HepG2 (cell line): ENCODE measurements around the gene TESK1. TPM values are rescaled to one million over a fixed set of nuclear protein-coding genes. Genes with fewer than 3 reads are reported as not detected.
"Not testable (repeated sequence)": the region's sequence is repeated elsewhere in the genome, so short reads cannot be mapped to it uniquely, and the experiment has no call there.

Experiments used
- ATAC-seq: fragments of 200-7000 bp; cut with Tn5 transposase; 3 replicates; pipeline ENCODE4 v1.9.1; 2020; ENCODE audit warnings: mild to moderate bottlenecking, moderate library complexity
- BruUV-seq: library from RNA; stranded (reverse); fragments of 400-500 nt; replicated peaks from 2 replicates; lab custom pipeline; 2021; lab: Mats Ljungman, UMichigan
- CTCF ChIA-PET: fragments of 300-600 bp; formaldehyde crosslinking; extraction: SDS; loops from one replicate; lab custom pipeline; 2021; ENCODE audit warnings: low total read pairs, inconsistent platforms, low intra/inter-chr PET ratio; lab: Yijun Ruan, JAX
- POLR2A ChIA-PET: fragments of 350-600 bp; sonication (Branson Sonifier 250); formaldehyde crosslinking; loops from one replicate; lab custom pipeline; 2020; ENCODE audit warnings: antibody characterized with exemption, inconsistent platforms; lab: Yijun Ruan, JAX
- DNase-seq: peaks from one replicate; pipeline ENCODE4 v3.0.0-alpha.2; 2015; ENCODE audit warnings: low spot score
- FAIRE-seq: peaks from 3 replicates; lab custom pipeline; 2011; peaks lifted over from hg19 to GRCh38; lab: Jason Lieb, UNC
- H2AFZ ChIP-seq: one replicate; pipeline ENCODE4 v1.6.1; 2011; ENCODE audit warnings: low read length, inconsistent platforms
- H3K27ac ChIP-seq: fragments of 300-600 bp; 3 replicates; pipeline ENCODE4 v1.8.0; 2011; ENCODE audit warnings: mixed run types, mild to moderate bottlenecking, mixed read lengths, low read length, inconsistent platforms; ENCODE audit not compliant: insufficient read depth; ENCODE audit errors: extremely low read length
- H3K27me3 ChIP-seq, 2 experiments: fragments of 200-600 bp in 1 of 2; 2 replicates in 1 of 2; 3 replicates in 1 of 2; pipeline versions ENCODE4 v1.6.0 to v1.8.0; 2011; ENCODE audit warnings: low read length in 2 of 2, mild to moderate bottlenecking in 2 of 2, moderate library complexity in 2 of 2, inconsistent platforms in 1 of 2; ENCODE audit not compliant: insufficient read depth in 2 of 2, control insufficient read depth in 1 of 2
- H3K36me3 ChIP-seq, 2 experiments: fragments of 200-600 bp in 1 of 2; replicated peaks in 1 of 2; 2 replicates in 1 of 2; 3 replicates in 1 of 2; pipeline versions ENCODE4 v1.5.1 to v1.8.0; 2011; ENCODE audit warnings: low read length in 2 of 2, inconsistent platforms in 1 of 2; ENCODE audit not compliant: insufficient read depth in 2 of 2, control insufficient read depth in 1 of 2
- H3K4me1 ChIP-seq: 2 replicates; pipeline ENCODE4 v1.5.1; 2012; ENCODE audit warnings: low read length, inconsistent platforms; ENCODE audit not compliant: insufficient read depth
- H3K4me2 ChIP-seq: 2 replicates; pipeline ENCODE4 v1.6.0; 2011; ENCODE audit warnings: low read depth, low read length, inconsistent platforms
- H3K4me3 ChIP-seq, 3 experiments: fragments of 200-600 bp in 1 of 3; sonication (generic), shearing (Covaris generic) in 1 of 3; replicated peaks in 1 of 3; 2 replicates each; pipeline ENCODE4 v1.5.1; 2011 to 2016; ENCODE audit warnings: low read length in 3 of 3, inconsistent platforms in 2 of 3, low read depth in 2 of 3, mild to moderate bottlenecking in 2 of 3, control low read depth in 1 of 3, mixed read lengths in 1 of 3; ENCODE audit not compliant: insufficient read depth in 1 of 3
- H3K79me2 ChIP-seq: one replicate; pipeline ENCODE4 v1.6.1; 2011; ENCODE audit warnings: low read length, inconsistent platforms; ENCODE audit not compliant: insufficient read depth
- H3K9ac ChIP-seq: 2 replicates; pipeline ENCODE4 v1.6.0; 2011; ENCODE audit warnings: mild to moderate bottlenecking, low read depth, low read length, inconsistent platforms; ENCODE audit not compliant: insufficient read depth
- H3K9me3 ChIP-seq: 2 replicates; pipeline ENCODE4 v1.5.1; 2012; ENCODE audit warnings: mild to moderate bottlenecking, low read length
- H4K20me1 ChIP-seq: 2 replicates; pipeline ENCODE4 v1.6.0; 2011; ENCODE audit warnings: inconsistent platforms, mild to moderate bottlenecking, low read length, moderate library complexity; ENCODE audit not compliant: insufficient read depth
- MAFF ChIP-seq: IDR thresholded peaks from 2 replicates; pipeline ENCODE4 v1.6.1; 2011; ENCODE audit warnings: low read depth, low read length, improper control_type of control experiment
- MAFK ChIP-seq, 2 experiments: IDR thresholded peaks in 1 of 2; conservative IDR thresholded peaks in 1 of 2; 2 replicates each; pipeline ENCODE4 v1.6.1; 2011; ENCODE audit warnings: improper control_type of control experiment in 2 of 2, low read length in 2 of 2
- MZF1 ChIP-seq: sonication (generic); formaldehyde crosslinking; IDR thresholded peaks from 2 replicates; pipeline ENCODE4 v1.8.1; 2023; ENCODE audit warnings: mild to moderate bottlenecking, missing genetic modification reagents, borderline replicate concordance
- TCF12 ChIP-seq, 2 experiments: fragments of 450-650 bp in 1 of 2; sonication (generic) in 1 of 2; formaldehyde crosslinking in 1 of 2; IDR thresholded peaks; 2 replicates each; pipeline versions ENCODE4 v1.6.1 to v1.8.0; 2017 to 2022; ENCODE audit warnings: antibody characterized with exemption in 1 of 2, mild to moderate bottlenecking in 1 of 2, missing genetic modification reagents in 1 of 2, moderate library complexity in 1 of 2
- WGBS: methylation state at CpG from one replicate; pipeline ENCODE4 v1.1.6; 2017; ENCODE audit warnings: low lambda C conversion rate; 5-methylcytosine and 5-hydroxymethylcytosine counted together
- in situ Hi-C: cut with HindIII; loops from 2 replicates; pipeline ENCODE4 v1.10.0; 2017; ENCODE audit warnings: low pct_unique_long_range_greater_than_20kb; ENCODE audit not compliant: extremely low pct_ligation_motif_present
- intact Hi-C: fragments of 100-400 bp; cut with micrococcal nuclease; formaldehyde crosslinking; loops from one replicate; pipeline ENCODE4 v1.10.0; 2022; ENCODE audit not compliant: unreplicated experiment
- polyA plus RNA-seq, 8 experiments: library from polyadenylated mRNA; depleted of rRNA in 3 of 8; stranded (reverse) in 7 of 8; unstranded in 1 of 8; fragments of >200 nt; fragmentation: Illumina TruSeq in 4 of 8; extraction: Trizol in 4 of 8; gene quantifications; 2 replicates each; pipeline versions ENCODE4 v1.2.1 to v1.2.3, GENCODE V29; 2011 to 2016; ENCODE audit warnings: low read depth in 4 of 8, missing spikeins in 1 of 8, mixed read lengths in 1 of 8; ENCODE audit not compliant: insufficient read depth in 1 of 8
- total RNA-seq, 5 experiments: library from RNA; depleted of rRNA; stranded (reverse); fragments of >200 nt; fragmentation: Illumina TruSeq; extraction: Trizol; gene quantifications; 2 replicates each; pipeline ENCODE4 v1.2.3, GENCODE V29; 2016; ENCODE audit warnings: low read depth in 1 of 5

TESK1 gene
- total and polyA plus RNA-seq, 2 of the 13 experiments (the other 11 are each of a cell fraction or from before 2014, with no cell fraction given), result 7.3 to 13.6 TPM

DNA sequence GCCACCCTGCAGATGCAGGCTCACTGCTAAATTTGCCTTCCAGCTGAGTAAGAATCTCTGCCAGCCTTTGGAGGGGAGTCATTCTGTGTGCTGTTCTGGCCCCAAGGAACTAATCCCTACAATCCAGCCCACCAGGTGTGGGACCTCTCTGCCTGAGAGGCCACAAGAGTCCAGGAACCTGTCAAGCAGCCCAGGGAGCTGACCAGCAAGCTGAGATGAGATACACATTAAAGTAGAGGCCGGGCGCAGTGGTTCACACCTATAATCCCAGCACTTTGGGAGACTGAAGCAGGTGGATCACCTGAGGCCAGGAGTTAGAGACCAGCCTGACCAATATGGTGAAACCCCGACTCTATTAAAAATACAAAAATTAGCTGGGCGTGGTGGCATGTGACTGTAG is 7.0 kb downstream of the TESK1 start:
- FAIRE-seq, CTCF ChIA-PET, H3K27ac ChIP-seq: not testable (repeated sequence)

DNA sequence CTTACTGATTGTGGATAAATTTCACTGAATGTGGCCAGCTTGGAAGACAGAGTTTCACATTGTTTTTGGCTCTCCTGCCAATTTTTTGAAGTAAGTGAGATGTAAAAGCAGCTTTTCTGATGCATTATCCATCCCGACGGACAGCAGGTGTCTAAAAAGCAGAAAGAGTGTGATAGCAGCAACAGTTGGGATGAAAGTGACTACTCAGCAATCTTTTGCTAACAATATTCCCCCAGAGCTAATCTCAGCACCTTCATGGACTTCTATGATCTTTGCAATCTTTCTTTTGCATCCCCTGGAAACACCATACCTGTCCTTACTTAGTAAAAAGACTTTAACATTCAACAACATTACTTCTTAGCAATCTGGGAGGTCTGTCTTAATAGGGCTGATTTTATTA is 7.8 kb downstream of the TESK1 start:
- Histone ChIP-seq H3K36me3 (peaks cover 3 to 12% of the 10 kb centered on the region in 2 experiments; a peak in 3 of 5 replicates), H4K20me1 (no peaks in the 10 kb centered on the region), H3K27me3 (peaks cover 0 to 43% of the 10 kb centered on the region in 2 experiments; a peak in 3 of 5 replicates), H3K4me1 (no peaks in the 10 kb centered on the region), H2AFZ (no peak overlapping the region), H3K79me2 (no peaks in the 10 kb centered on the region), H3K9me3 (no peaks in the 10 kb centered on the region), H3K4me2 (no peak overlapping the region), H3K9ac (no peak overlapping the region), H3K27ac (no peak overlapping the region), H3K4me3 (no peak overlapping the region)
- ChIA-PET POLR2A (no interaction called here), CTCF (no interaction called here)
- no peak for ATAC-seq
- WGBS, result 35% methylated on average over 2 of the region's 2 CpGs
- BruUV-seq, result no TSS peak
- FAIRE-seq, result no peak
- intact Hi-C loops (no loop called here), in situ Hi-C loops (no loop called here)
- no peak for DNase-seq
- no peak for TF ChIP-seq TCF12 (IDR thresholded peaks at IDR 0.05)
- no peak for TF ChIP-seq TCF12 (CRISPR knock-in tag; IDR thresholded peaks at IDR 0.05)
- peak; percentile 47 to 80; a peak in 3 of 4 replicates for TF ChIP-seq MAFK (conservative IDR thresholded peaks at IDR 0.05 in 1 of 2, IDR thresholded peaks at IDR 0.05 in 1 of 2; ENCODE audit: low read length in 2 of 2)
- no peak for TF ChIP-seq MZF1 (CRISPR knock-in tag)
- TF ChIP-seq MAFF, result peak; percentile 66

More for the DNA sequence above, 7.0 kb downstream of the TESK1 start:
- in situ Hi-C loops, H3K9ac ChIP-seq, H3K4me3 ChIP-seq, BruUV-seq, H4K20me1 ChIP-seq, H3K4me2 ChIP-seq, H3K9me3 ChIP-seq, H2AFZ ChIP-seq, H3K79me2 ChIP-seq, ATAC-seq, intact Hi-C loops, H3K4me1 ChIP-seq, DNase-seq: not testable (repeated sequence)
- 47% methylated on average over 4 of the region's 4 CpGs for WGBS
- POLR2A ChIA-PET, result interaction anchor here (0.9 kb wide), 1 partner anchor 120 kb away, joined by 3 read pairs; the partner anchor contains the start of genes CREB3 and TLN1
- Histone ChIP-seq H3K27me3 (peaks cover 0 to 35% of the 10 kb centered on the region in 2 experiments; a peak in 3 of 5 replicates), H3K36me3 (peaks cover 3 to 14% of the 10 kb centered on the region in 2 experiments; a peak in 3 of 5 replicates)
